OCI-LY7 (cell line): ENCODE data around the gene ADAM15.

ENCODE experiments used
- EZH2phosphoT487 ChIP-seq: fragments of 200-600 bp; sonication (generic); IDR thresholded peaks from 2 replicates; pipeline ENCODE4 v1.6.1; 2018; ENCODE audit warnings: low read depth, borderline replicate concordance, mild to moderate bottlenecking, mixed run types, antibody characterized with exemption, low read length, moderate library complexity, mixed read lengths
- TF ChIP-seq, protein P1 (sequence below): fragments of 200-600 bp; sonication (generic); conservative IDR thresholded peaks from 2 replicates; pipeline ENCODE4 v1.5.1; 2014; ENCODE audit warnings: mild to moderate bottlenecking, antibody characterized with exemption, low read length, moderate library complexity, mixed read lengths

DNA sequence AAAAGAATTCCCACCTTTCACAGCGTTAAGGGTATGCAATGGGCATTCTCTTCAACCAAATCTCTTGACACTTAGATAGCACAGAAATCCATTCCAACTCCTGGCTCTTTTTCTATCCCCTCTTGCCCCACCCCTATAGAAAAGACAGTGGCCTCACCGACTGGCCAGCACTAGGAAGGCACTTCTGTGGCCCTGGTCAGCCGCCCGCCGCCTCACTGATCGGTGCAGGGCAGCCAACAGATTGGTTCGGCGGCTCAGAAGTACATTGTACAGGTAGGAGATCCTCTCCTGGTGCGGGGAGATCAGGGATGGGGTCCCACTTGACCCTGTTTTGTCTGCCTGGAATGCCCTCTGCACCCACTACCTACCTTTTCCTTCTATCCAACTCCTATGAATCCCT is 26.8 kb upstream of the ADAM15 start:
- TF ChIP-seq, protein P1, sequence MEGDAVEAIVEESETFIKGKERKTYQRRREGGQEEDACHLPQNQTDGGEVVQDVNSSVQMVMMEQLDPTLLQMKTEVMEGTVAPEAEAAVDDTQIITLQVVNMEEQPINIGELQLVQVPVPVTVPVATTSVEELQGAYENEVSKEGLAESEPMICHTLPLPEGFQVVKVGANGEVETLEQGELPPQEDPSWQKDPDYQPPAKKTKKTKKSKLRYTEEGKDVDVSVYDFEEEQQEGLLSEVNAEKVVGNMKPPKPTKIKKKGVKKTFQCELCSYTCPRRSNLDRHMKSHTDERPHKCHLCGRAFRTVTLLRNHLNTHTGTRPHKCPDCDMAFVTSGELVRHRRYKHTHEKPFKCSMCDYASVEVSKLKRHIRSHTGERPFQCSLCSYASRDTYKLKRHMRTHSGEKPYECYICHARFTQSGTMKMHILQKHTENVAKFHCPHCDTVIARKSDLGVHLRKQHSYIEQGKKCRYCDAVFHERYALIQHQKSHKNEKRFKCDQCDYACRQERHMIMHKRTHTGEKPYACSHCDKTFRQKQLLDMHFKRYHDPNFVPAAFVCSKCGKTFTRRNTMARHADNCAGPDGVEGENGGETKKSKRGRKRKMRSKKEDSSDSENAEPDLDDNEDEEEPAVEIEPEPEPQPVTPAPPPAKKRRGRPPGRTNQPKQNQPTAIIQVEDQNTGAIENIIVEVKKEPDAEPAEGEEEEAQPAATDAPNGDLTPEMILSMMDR: no peak
- TF ChIP-seq EZH2phosphoT487: no peak
